ENCODE results near the gene ST6GALNAC1. TPM values are rescaled to one million over a fixed set of nuclear protein-coding genes. Genes with fewer than 3 reads are reported as not detected.

Gene ST6GALNAC1
- total and polyA plus RNA-seq, 2 of the 13 experiments (the other 11 are each of a cell fraction or from before 2014, with no cell fraction given) = not detected

GRCh38 chr17:76599694-76600460 lies 43.7 kb downstream of the ST6GALNAC1 start (continued):
- TF ChIP-seq ZNF674 (CRISPR knock-in tag; IDR thresholded peaks at IDR 0.05; ENCODE audit: low read depth) = no peak
- 0 out of 2 replicates have a peak, but pooled peaks have one; percentile 13 for TF ChIP-seq HNF4A (CRISPR knock-in tag; IDR thresholded peaks at IDR 0.05)
- TF ChIP-seq ZNF3 (CRISPR knock-in tag; IDR thresholded peaks at IDR 0.05) = no peak
- no peak for TF ChIP-seq SALL2 (CRISPR knock-in tag; IDR thresholded peaks at IDR 0.05)
- peak; percentile 88; the same call in 1 of the 2 replicates for TF ChIP-seq ZNF362 (CRISPR knock-in tag; IDR thresholded peaks at IDR 0.05; ENCODE audit: borderline replicate concordance)
- no peak for TF ChIP-seq NFYC (CRISPR knock-in tag; IDR thresholded peaks at IDR 0.05)
- no peak for TF ChIP-seq FOXA3 (CRISPR knock-in tag; IDR thresholded peaks at IDR 0.05)
- peak; percentile 42; the same call in 1 of the 2 replicates for TF ChIP-seq THAP7 (CRISPR knock-in tag; IDR thresholded peaks at IDR 0.05)
- TF ChIP-seq CEBPG (CRISPR knock-in tag; IDR thresholded peaks at IDR 0.05) = peak; percentile 54
- no peak for TF ChIP-seq ZNF253 (CRISPR knock-in tag; IDR thresholded peaks at IDR 0.05; ENCODE audit: borderline replicate concordance)

GRCh38 chr17:76598004-76598439 lies 45.5 kb downstream of the ST6GALNAC1 start:
- Histone ChIP-seq H3K4me2 (ENCODE audit: low read depth, low read length) (peak overlapping the region; percentile 70), H2AFZ (ENCODE audit: low read length) (no peak overlapping the region), H4K20me1 (ENCODE audit: insufficient read depth, low read length) (no peaks in the 10 kb centered on the region), H3K36me3 (replicated peaks in 1 of 2; ENCODE audit: control insufficient read depth in 1 of 2, insufficient read depth in 2 of 2, low read length in 2 of 2) (no peaks in the 10 kb centered on the region), H3K4me1 (ENCODE audit: insufficient read depth, low read length) (peaks cover 78% of the 10 kb centered on the region), H3K27ac (ENCODE audit: extremely low read length, insufficient read depth, low read length) (peak overlapping the region; percentile 65), H3K9me3 (ENCODE audit: low read length) (no peaks in the 10 kb centered on the region), H3K4me3 (replicated peaks in 1 of 3; ENCODE audit: insufficient read depth in 1 of 3, low read depth in 2 of 3, low read length in 3 of 3) (peak overlapping the region in 1 of 3 experiments; percentile 38; a peak in 2 of 6 replicates), H3K9ac (ENCODE audit: insufficient read depth, low read depth, low read length) (no peak overlapping the region), H3K79me2 (ENCODE audit: insufficient read depth, low read length) (no peaks in the 10 kb centered on the region), H3K27me3 (ENCODE audit: control insufficient read depth in 1 of 2, insufficient read depth in 2 of 2, low read length in 2 of 2) (no peaks in the 10 kb centered on the region)
- ChIA-PET POLR2A (interaction anchor here (0.8 to 6.3 kb wide), 8 partner anchors 15 to 253 kb away, joined by 3 to 39 read pairs (median 5); a partner anchor contains a TSS), CTCF (ENCODE audit: low intra/inter-chr PET ratio, low total read pairs) (no interaction called here)
- DNase-seq (ENCODE audit: low spot score) = peak; percentile 67
- FAIRE-seq = peak; percentile 36
- ATAC-seq = peak; percentile 71
- BruUV-seq (replicated peaks) = no TSS peak
- in situ Hi-C loops (cut with HindIII; ENCODE audit: extremely low pct_ligation_motif_present, low pct_unique_long_range_greater_than_20kb) (no loop called here), intact Hi-C loops (cut with micrococcal nuclease; ENCODE audit: unreplicated experiment) (no loop called here)
- WGBS (ENCODE audit: low lambda C conversion rate) = 0% methylated on average over 2 of the region's 2 CpGs
- TF ChIP-seq ZNF501 (CRISPR knock-in tag; IDR thresholded peaks at IDR 0.05) = no peak
- 0 out of 2 replicates have a peak, but pooled peaks have one; percentile 42 for TF ChIP-seq ZNF512B (CRISPR knock-in tag; IDR thresholded peaks at IDR 0.05; ENCODE audit: borderline replicate concordance)
- no peak for TF ChIP-seq ZNF75D (CRISPR knock-in tag; IDR thresholded peaks at IDR 0.05; ENCODE audit: borderline replicate concordance)
- TF ChIP-seq HMG20B (CRISPR knock-in tag; conservative IDR thresholded peaks at IDR 0.05) = no peak
- TF ChIP-seq ZNF670 (CRISPR knock-in tag; IDR thresholded peaks at IDR 0.05; ENCODE audit: borderline replicate concordance) = no peak
- TF ChIP-seq ZNF878 (CRISPR knock-in tag; IDR thresholded peaks at IDR 0.05) = no peak
- TF ChIP-seq FOSL1 (CRISPR knock-in tag; IDR thresholded peaks at IDR 0.05; ENCODE audit: borderline replicate concordance) = no peak
- TF ChIP-seq ZMYM3 (CRISPR knock-in tag; IDR thresholded peaks at IDR 0.05) = peak; percentile 78
- TF ChIP-seq MYC (CRISPR knock-in tag; IDR thresholded peaks at IDR 0.05; ENCODE audit: borderline replicate concordance) = 0 out of 2 replicates have a peak, but pooled peaks have one; percentile 30

Data from HepG2 (cell line).